Neuronal stem cell (in vitro differentiated cells): ENCODE results near the gene DNASE1L2.

Experiments used
- DNase-seq: peaks from one replicate; pipeline ENCODE4 v3.0.0-alpha.2; 2013; ENCODE audit warnings: low spot score
- H2AFZ ChIP-seq: one replicate; pipeline ENCODE4 v1.6.1; 2013; ENCODE audit warnings: mild to moderate bottlenecking, low read length, inconsistent platforms
- H2AK5ac ChIP-seq: 2 replicates; pipeline ENCODE4 v1.6.1; 2013; ENCODE audit warnings: low read depth, mild to moderate bottlenecking, inconsistent platforms, low read length, moderate library complexity, mixed read lengths
- H2BK120ac ChIP-seq: 2 replicates; pipeline ENCODE4 v1.6.1; 2013; ENCODE audit warnings: low read depth, mild to moderate bottlenecking, inconsistent platforms, low read length, moderate library complexity, mixed read lengths
- H2BK12ac ChIP-seq: one replicate; pipeline ENCODE4 v1.6.1; 2013; ENCODE audit warnings: low read length, inconsistent platforms
- H2BK15ac ChIP-seq: 2 replicates; pipeline ENCODE4 v1.6.1; 2013; ENCODE audit warnings: mild to moderate bottlenecking, low read length, inconsistent platforms, mixed read lengths
- H2BK5ac ChIP-seq: one replicate; pipeline ENCODE4 v1.6.1; 2013; ENCODE audit warnings: inconsistent platforms, mild to moderate bottlenecking, low read length, moderate library complexity
- H3K14ac ChIP-seq: one replicate; pipeline ENCODE4 v1.6.1; 2013; ENCODE audit warnings: low read length, inconsistent platforms
- H3K18ac ChIP-seq: 2 replicates; pipeline ENCODE4 v1.6.1; 2013; ENCODE audit warnings: low read length, inconsistent platforms
- H3K23ac ChIP-seq: 2 replicates; pipeline ENCODE4 v1.6.1; 2013; ENCODE audit warnings: low read depth, mild to moderate bottlenecking, mixed read lengths, low read length, inconsistent platforms; ENCODE audit not compliant: poor library complexity
- H3K27ac ChIP-seq: replicated peaks from 3 replicates; pipeline ENCODE4 v1.5.1; 2013; ENCODE audit warnings: low read length, inconsistent platforms
- H3K27me3 ChIP-seq, 3 experiments: 2 replicates each; pipeline ENCODE4 v1.6.1; 2013; ENCODE audit warnings: low read length in 3 of 3, mild to moderate bottlenecking in 2 of 3, inconsistent platforms in 1 of 3, low read depth in 1 of 3, mixed read lengths in 1 of 3, moderate library complexity in 1 of 3; ENCODE audit not compliant: control insufficient read depth in 3 of 3, insufficient read depth in 3 of 3
- H3K36me3 ChIP-seq, 2 donors: replicated peaks in 1 of 2; 2 replicates each; pipeline ENCODE4 v1.6.1; 2013; ENCODE audit warnings: low read length in 2 of 2; ENCODE audit not compliant: control insufficient read depth in 2 of 2, insufficient read depth in 2 of 2
- H3K4ac ChIP-seq: 2 replicates; pipeline ENCODE4 v1.6.1; 2013; ENCODE audit warnings: inconsistent platforms, mild to moderate bottlenecking, low read length, moderate library complexity
- H3K4me1 ChIP-seq, 2 donors: 1 replicate in 1 of 2; 2 replicates in 1 of 2; pipeline ENCODE4 v1.6.1; 2013; ENCODE audit warnings: low read length in 2 of 2, low read depth in 1 of 2; ENCODE audit not compliant: control insufficient read depth in 2 of 2, insufficient read depth in 1 of 2
- H3K4me2 ChIP-seq: one replicate; pipeline ENCODE4 v1.6.1; 2013; ENCODE audit warnings: mild to moderate bottlenecking, low read length, inconsistent platforms; ENCODE audit not compliant: insufficient read depth, poor library complexity, severe bottlenecking
- H3K4me3 ChIP-seq, 2 donors: 2 replicates each; pipeline ENCODE4 v1.5.1; 2013; ENCODE audit warnings: low read length in 2 of 2, mild to moderate bottlenecking in 2 of 2, inconsistent platforms in 1 of 2, moderate library complexity in 1 of 2
- H3K79me1 ChIP-seq: one replicate; pipeline ENCODE4 v1.6.1; 2013; ENCODE audit warnings: low read depth, mild to moderate bottlenecking, inconsistent platforms, low read length, moderate library complexity
- H3K9ac ChIP-seq: one replicate; pipeline ENCODE4 v1.6.1; 2013; ENCODE audit warnings: mild to moderate bottlenecking, low read depth, low read length, inconsistent platforms; ENCODE audit not compliant: poor library complexity
- H3K9me3 ChIP-seq, 2 donors: replicated peaks in 1 of 2; 2 replicates each; pipeline versions ENCODE3 to v1.6.1; 2013; ENCODE audit warnings: low read length in 2 of 2, mild to moderate bottlenecking in 2 of 2, inconsistent platforms in 1 of 2, low read depth in 1 of 2, mixed read lengths in 1 of 2, moderate library complexity in 1 of 2; ENCODE audit not compliant: control insufficient read depth in 2 of 2, insufficient read depth in 1 of 2
- H4K8ac ChIP-seq: one replicate; pipeline ENCODE4 v1.6.1; 2013; ENCODE audit warnings: low read depth, mild to moderate bottlenecking, inconsistent platforms, low read length, moderate library complexity
- H4K91ac ChIP-seq: one replicate; pipeline ENCODE4 v1.6.1; 2013; ENCODE audit warnings: low read length, low read depth, mild to moderate bottlenecking, inconsistent platforms; ENCODE audit not compliant: poor library complexity
- WGBS, 2 donors: extraction: QIAGEN DNeasy Blood & Tissue Kit; methylation state at CpG; one replicate each; pipeline ENCODE4 v1.1.7; 2013; ENCODE audit warnings: missing lambda C conversion rate in 2 of 2, mixed read lengths in 1 of 2; ENCODE audit not compliant: insufficient read length in 2 of 2, insufficient replicate concordance in 1 of 2; ENCODE audit errors: extremely low coverage in 2 of 2; 5-methylcytosine and 5-hydroxymethylcytosine counted together

The DNASE1L2 gene

GRCh38 chr16:2282262-2282661, 46.0 kb downstream of the DNASE1L2 start:
- Histone ChIP-seq H3K14ac (no peak overlapping the region), H2BK120ac (no peak overlapping the region), H3K36me3 (peaks cover 0 to 11% of the 10 kb centered on the region in 2 donors), H3K4me1 (no peaks in the 10 kb centered on the region), H3K18ac (no peak overlapping the region), H3K9me3 (peaks cover 0 to 2% of the 10 kb centered on the region in 2 donors), H3K27me3 (no peaks in the 10 kb centered on the region), H3K9ac (no peak overlapping the region), H2AK5ac (no peak overlapping the region), H2BK5ac (no peak overlapping the region), H3K4me2 (no peak overlapping the region), H3K79me1 (no peaks in the 10 kb centered on the region), H2AFZ (no peak overlapping the region), H3K4ac (no peak overlapping the region), H2BK12ac (no peak overlapping the region), H4K91ac (no peak overlapping the region), H2BK15ac (no peak overlapping the region), H3K27ac (no peak overlapping the region), H3K4me3 (no peak overlapping the region), H4K8ac (no peak overlapping the region), H3K23ac (no peak overlapping the region)
- no CpG with 5 or more reads among the region's 5 CpGs for WGBS, 2 donors
- no peak for DNase-seq

GRCh38 chr16:2282866-2283555, 46.8 kb downstream of the DNASE1L2 start:
- DNase-seq, result no peak
- no peak overlapping the region for H2BK15ac ChIP-seq
- no peak overlapping the region for H3K4ac ChIP-seq
- H2AFZ ChIP-seq, result no peak overlapping the region
- WGBS, 2 donors, result no CpG with 5 or more reads among the region's 26 CpGs
- no peak overlapping the region for H3K4me2 ChIP-seq
- H2BK5ac ChIP-seq, result no peak overlapping the region
- H3K14ac ChIP-seq, result no peak overlapping the region
- H3K9me3 ChIP-seq, result peaks cover 0 to 2% of the 10 kb centered on the region in 2 donors
- no peak overlapping the region for H4K91ac ChIP-seq
- H4K8ac ChIP-seq, result no peak overlapping the region
- no peak overlapping the region for H2BK12ac ChIP-seq
- no peaks in the 10 kb centered on the region for H3K79me1 ChIP-seq
- no peaks in the 10 kb centered on the region for H3K4me1 ChIP-seq
- no peak overlapping the region for H2AK5ac ChIP-seq
- H3K23ac ChIP-seq, result no peak overlapping the region
- H3K18ac ChIP-seq, result no peak overlapping the region
- peaks cover 0 to 11% of the 10 kb centered on the region in 2 donors for H3K36me3 ChIP-seq
- H3K27ac ChIP-seq, result no peak overlapping the region
- no peak overlapping the region for H2BK120ac ChIP-seq
- H3K9ac ChIP-seq, result peak overlapping the region; percentile 30
- no peaks in the 10 kb centered on the region for H3K27me3 ChIP-seq
- no peak overlapping the region for H3K4me3 ChIP-seq

- Histone ChIP-seq H2BK120ac (no peak overlapping the region), H3K4me3 (no peak overlapping the region), H2BK12ac (peak overlapping the region; percentile 73), H3K79me1 (no peaks in the 10 kb centered on the region), H2AK5ac (no peak overlapping the region), H3K14ac (peak overlapping the region; percentile 63), H2BK15ac (no peak overlapping the region), H3K23ac (peak overlapping the region; percentile 75), H3K4me1 (no peaks in the 10 kb centered on the region), H4K8ac (no peak overlapping the region), H3K36me3 (peaks cover 0 to 11% of the 10 kb centered on the region in 2 donors), H3K18ac (no peak overlapping the region), H4K91ac (no peak overlapping the region), H3K4ac (no peak overlapping the region), H3K27ac (no peak overlapping the region), H3K27me3 (no peaks in the 10 kb centered on the region), H2BK5ac (no peak overlapping the region), H3K9me3 (peaks cover 0 to 2% of the 10 kb centered on the region in 2 donors), H3K4me2 (no peak overlapping the region), H2AFZ (no peak overlapping the region), H3K9ac (peak overlapping the region; percentile 44)
- DNase-seq, result no peak
- WGBS, 2 donors, result no CpG with 5 or more reads among the region's 37 CpGs
These were observed 47.9 kb downstream of the DNASE1L2 start for GRCh38 chr16:2284001-2284770.
